Measurements from ENCODE around the gene DLEC1.
"Not testable (repeated sequence)": the region's sequence is repeated elsewhere in the genome, so short reads cannot be mapped to it uniquely, and the experiment has no call there.

Gene DLEC1

DNA sequence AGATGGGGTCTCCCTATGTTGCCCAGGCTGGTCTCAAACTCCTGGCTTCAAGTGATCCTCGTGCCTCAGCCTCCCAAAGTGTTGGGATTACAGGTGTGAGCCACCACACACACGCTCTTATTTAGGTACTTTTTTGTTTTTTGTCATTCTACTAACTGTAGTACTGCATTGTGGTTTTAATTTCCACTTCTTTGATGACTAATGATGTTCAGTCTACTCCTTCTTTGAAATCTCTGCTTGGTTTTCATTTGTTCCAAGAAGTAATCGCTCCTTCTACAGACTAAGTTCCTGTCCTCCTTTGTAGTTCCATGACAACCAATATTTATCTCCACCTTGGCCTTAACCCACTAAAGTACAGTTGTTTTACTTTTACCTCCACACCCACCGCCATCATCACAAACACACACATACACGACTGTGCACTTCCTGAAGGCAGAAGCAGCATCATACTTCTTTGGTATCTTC is 529 bp upstream of the DLEC1 start:
- no peak for DNase-seq

- DNase-seq = no peak
Measured at GRCh38 chr3:38039899-38040261, 872 bp downstream of the DLEC1 start.

DNA sequence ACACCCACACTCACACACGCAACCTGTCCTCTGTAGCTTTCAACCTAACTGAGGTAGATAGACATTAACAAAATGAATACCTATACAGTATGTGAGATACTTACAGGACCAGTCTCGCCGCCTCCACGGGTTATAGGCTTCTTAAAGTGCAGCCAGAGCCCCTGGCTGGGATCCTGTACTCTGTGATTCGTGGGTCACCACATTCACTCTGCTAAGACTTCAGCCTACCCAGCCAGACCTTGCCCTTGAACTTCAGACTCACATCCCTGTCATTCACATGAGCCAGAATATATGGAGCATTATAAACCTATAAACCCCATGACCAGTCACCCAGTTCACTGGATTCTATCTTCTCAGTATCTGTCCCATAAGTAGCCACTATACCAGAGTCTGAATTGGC is 1.4 kb downstream of the DLEC1 start:
- DNase-seq = no peak

GRCh38 chr3:38043486-38043885 is 4.5 kb downstream of the DLEC1 start:
- no peak for DNase-seq

DNA sequence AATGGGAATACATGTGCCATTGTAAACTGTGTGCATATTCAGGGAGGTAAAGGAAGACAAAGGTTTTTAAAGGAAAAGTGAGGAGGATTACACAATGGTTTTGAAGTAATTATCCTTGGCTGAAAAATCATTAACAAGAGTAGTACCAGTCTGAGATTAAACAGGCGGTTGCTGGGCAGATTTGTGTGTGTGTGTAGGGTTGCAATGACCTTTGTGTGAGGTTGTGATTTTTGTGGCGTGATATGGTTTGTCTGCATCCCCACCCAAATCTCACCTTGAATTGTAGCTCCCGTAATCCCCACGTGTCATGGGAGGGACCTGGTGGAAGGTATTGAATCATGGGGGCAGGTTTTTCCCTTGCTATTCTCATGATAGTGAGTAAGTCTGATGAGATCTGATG is 7.0 kb downstream of the DLEC1 start:
- no peak for DNase-seq

- no peak for DNase-seq
Measured at GRCh38 chr3:38046821-38047220, 7.8 kb downstream of the DLEC1 start.

DNA sequence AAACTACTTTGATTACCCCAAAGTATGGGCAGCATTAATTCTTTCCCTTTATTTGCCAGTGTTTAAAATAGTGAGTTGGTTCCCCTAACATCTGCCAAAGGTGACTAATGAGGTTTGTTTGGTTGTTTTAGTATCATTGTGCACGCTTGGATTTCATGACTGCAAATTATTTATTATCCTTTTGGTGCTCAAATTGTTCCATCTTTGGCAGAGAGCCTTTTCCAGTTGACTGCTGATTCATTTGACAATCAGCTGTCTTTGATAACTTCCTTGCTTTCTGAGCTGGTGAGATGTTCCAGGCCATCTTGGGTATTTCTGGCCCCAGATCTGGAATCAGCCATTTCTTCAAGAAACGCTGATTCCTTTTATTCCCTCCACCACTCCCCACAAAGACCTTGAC is 8.9 kb downstream of the DLEC1 start:
- no peak for DNase-seq

DNA sequence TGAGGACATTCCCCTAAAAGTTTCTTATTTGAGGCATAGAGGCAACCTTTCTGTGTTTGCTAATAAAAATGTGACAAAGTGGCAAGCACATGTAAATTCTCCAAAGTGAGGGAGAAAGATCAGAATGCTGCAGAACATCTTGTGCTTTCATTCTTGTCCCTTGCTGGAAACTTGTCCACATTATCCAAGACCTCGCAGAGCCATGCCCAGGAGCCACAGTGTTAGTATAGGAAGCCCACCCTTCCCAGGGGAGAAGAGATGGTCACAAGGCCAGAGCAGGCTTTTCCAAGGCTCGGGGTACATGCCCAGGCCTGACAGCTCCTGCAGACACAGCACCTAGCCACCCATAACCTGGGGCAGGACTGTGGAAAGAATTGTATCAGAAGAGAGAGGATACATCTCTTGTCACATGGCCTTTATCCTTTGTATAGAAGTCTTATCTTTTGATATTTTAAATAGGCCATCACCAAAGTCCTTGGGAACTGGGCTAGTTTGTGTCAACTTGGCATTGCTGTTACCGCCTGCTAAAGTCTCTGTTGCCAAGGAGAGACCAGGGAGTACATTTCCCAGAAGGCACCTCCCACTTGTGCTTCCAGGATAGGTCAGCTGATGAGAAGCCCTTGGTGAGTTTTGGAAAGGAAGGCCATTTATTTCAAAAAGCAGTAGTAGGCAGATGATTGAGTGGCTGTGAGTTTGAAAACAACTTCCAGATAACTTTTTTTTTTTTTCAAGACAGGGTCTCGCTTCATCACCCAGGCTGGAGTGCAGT is 10.5 kb downstream of the DLEC1 start:
- DNase-seq = no peak

GRCh38 chr3:38051131-38051530 is 12.1 kb downstream of the DLEC1 start:
- no peak for DNase-seq

- DNase-seq = not testable (repeated sequence)
Measured at GRCh38 chr3:38053286-38053685, 14.3 kb downstream of the DLEC1 start.

- DNase-seq = not testable (repeated sequence)
Measured at GRCh38 chr3:38053813-38054498, 14.9 kb downstream of the DLEC1 start.

- no peak for DNase-seq
Measured at GRCh38 chr3:38054499-38055001, 15.5 kb downstream of the DLEC1 start.

- DNase-seq = no peak
Measured at GRCh38 chr3:38059148-38059547, 20.1 kb downstream of the DLEC1 start.

DNA sequence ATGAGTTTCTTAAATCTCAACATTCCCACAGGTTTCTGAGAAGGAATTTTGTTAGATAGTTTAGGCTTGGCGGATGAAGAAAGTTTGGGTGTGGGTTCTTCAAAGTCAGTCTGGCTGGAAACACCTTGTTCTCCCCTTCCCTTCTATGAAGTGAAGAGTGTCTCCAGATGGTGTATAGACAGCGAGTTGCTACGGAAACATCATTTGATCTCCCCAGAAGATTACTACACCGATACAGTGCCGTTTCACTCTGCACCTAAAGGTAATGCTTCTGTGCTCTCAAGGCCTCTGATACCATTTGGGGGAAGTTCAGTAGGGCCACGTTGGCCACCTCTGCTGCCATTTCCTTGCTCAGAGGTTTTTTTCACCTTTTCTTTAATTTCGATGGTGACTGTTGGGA is 20.6 kb downstream of the DLEC1 start:
- DNase-seq = no peak

DNA sequence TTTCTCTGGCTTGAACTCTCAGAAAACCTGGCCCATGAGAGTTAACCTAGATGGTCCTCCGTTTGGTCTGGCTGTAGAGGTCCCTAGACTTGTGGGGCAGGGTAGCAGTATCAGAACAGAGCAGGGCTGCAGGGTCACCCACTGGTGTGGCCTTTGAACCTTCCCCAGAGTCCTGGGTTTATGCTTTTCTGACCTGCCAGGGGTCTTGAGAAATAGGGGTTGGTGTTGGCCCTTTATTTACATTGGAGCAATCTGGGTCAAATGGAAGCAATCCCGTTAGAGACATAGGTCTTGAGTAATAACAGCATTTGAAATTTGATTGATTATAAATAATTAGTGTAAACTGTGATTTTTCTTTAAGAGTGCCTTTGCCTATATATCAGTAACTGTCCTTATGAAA is 23.8 kb downstream of the DLEC1 start:
- DNase-seq = no peak

GRCh38 chr3:38064453-38064852 is 25.4 kb downstream of the DLEC1 start:
- not testable (repeated sequence) for DNase-seq

DNA sequence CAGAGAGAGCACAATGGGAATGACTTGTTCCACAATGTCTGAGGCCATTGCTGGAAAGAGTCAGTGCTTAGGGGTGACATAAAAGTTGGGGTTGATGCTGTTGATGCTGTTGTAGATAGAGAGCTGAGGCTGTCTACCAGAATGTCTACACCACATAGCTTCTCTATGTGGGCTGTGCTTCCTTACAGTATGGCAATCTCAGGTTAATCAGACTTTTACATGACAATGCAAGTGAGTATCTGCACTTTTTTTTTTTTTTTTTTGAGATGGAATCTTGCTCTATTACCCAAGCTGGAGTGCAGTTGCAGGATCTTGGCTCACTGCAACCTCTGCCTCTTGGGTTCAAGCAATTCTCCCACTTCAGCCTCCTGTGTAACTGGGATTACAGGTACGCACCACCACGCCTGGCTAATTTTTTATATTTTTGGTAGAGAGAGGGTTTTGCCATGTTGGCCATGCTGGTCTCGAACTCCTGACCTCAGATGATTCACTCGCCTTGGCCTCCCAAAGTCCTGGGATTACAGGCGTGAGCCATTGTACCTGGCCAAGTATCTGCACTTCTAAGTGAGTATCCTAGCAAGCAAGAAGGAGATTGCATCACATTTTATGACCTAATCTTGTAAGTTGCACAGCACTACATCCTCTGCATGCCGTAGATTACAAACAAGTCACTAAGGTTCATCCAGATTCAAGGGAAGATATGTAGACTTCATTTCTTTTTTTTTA is 28.7 kb downstream of the DLEC1 start:
- DNase-seq = no peak

DNA sequence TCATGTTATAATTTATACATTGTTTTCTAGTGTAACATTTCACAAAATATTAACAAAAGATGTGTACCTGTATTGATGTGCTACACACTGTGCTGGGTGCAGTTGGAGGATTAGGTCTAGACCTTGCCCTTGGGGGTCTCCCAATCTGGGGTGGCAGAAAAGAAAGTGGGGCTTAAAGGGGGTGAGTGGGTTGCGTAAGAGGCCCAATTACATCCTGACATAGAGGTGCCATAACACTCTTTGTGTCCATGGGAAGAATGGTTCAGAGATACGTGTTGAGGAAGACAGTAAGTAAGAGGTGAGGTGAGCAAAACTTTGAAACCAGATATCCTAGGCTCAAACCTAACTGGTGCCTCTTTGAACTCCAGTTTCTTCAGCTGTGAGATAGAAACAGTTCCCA is 31.0 kb downstream of the DLEC1 start:
- DNase-seq = no peak

- not testable (repeated sequence) for DNase-seq
Measured at GRCh38 chr3:38077073-38077472, 38.1 kb downstream of the DLEC1 start.

- DNase-seq = not testable (repeated sequence)
Measured at GRCh38 chr3:38082296-38082695, 43.3 kb downstream of the DLEC1 start.

DNA sequence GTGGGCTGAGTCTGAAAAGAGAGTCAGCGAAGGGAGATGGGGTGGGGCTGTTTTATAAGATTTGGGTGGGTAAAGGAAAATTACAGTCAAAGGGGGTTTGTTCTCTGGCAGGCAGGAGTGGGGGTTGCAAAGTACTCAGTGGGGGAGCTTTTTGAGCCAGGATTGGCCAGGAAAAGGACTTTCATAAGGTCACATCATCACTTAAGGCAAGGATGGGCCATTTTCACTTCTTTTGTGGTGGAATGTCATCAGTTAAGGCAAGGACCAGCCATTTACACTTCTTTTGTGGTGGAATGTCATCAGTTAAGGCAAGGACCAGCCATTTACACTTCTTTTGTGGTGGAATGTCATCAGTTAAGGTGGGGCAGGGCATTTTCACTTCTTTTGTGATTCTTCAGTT is 44.2 kb downstream of the DLEC1 start:
- not testable (repeated sequence) for DNase-seq

GRCh38 chr3:38083871-38084333 is 44.9 kb downstream of the DLEC1 start:
- no peak for DNase-seq

All from activated CD8-positive, alpha-beta memory T cell treated with anti-CD3 and anti-CD28 coated beads, Interleukin-2, amount 50 U/mL, for 48 hours (primary cell).